Activated CD4-positive, alpha-beta T cell treated with anti-CD3 and anti-CD28 coated beads, Interleukin-10, Interleukin-2, amounts not matched to agents 100 ng/mL and 50 ng/mL, durations not matched to agents 16 hours and 8 hours (primary cell): ENCODE measurements around the gene UGGT2.
"Not testable (repeated sequence)": the region's sequence is repeated elsewhere in the genome, so short reads cannot be mapped to it uniquely, and the experiment has no call there.

Experiments
- DNase-seq: peaks from one replicate; pipeline ENCODE4 v3.0.0-alpha.2; 2020

Gene UGGT2

DNA sequence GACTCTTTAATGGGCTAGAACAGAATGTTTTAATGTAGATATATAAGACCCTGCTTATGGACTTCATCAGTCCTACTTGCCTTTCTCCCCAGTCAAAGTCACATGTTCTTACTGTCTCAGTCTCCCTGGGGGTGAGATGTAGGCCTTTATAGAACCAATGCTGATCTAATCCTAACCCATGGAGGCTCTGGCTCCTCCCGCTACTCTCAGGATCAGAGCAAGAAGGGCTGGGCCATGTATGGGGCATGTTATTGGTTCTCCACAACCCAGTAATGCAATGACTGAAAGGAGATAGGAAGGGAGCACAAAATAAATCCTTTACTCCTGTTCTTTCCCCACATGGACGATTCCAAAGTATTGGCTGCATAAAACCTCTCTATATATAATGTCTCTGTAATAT lies 82.3 kb downstream of the UGGT2 start:
- DNase-seq: no peak

DNA sequence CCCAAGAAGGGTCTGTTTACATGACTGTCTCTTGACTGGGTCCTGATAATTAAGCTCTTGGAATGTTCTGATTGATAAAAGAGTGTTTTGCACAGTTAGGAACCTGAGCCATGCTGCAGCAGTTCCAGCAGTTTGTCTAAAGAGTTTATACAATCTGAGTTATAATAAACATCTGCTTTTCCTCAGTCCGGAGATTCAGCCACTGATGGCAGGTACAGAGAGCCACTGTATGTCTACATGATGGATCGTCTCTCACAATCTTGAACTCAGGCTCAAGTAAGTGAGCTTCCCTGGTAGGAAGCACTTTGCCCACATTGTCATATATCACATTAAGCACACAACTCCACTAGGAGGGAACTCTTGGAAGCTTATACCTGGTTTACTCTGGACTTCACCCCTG lies 84.3 kb downstream of the UGGT2 start:
- no peak for DNase-seq

DNA sequence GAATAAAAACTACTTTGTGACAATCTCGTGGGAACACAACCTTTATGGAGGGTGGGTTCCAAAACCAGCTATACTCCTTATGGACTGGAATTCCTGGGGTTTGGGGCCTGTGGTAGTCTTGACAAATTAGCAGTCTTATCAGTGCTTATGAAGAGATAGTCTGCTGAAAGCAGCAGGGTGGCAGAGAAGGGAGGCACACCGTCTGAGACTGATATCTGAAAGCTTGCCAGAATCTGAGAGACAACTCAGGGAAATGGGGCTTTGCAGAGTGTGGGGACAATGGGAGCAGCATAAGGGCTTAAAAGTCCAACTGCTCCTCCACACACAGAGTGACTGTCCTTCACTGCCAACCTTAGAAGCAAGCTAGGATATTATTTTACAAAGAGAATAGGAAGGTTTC lies 95.9 kb downstream of the UGGT2 start:
- no peak for DNase-seq

DNA sequence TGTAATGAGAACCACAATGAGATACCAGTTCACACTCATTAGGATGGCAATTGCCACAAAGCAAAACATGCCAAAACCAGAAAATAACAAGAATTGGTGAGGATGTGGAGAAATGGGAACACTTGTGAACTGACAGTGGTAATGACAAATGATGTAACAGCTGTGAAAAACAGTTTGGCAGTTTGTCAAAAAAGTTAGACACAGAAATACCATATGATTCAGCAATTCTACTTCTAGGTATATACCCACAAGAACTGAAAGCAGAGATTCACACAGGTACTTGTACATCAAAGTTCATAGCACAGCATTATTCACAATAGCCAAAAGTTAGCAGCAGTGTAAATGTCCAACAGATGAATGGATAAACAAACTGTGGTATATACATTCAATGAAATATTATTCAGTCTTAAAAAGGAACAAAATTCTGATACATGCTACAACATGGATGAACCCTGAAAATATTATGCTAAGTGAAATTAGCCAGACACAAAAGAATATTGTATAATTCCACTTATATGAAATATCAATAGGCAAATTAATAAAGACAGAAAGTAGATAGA lies 96.5 kb downstream of the UGGT2 start:
- no peak for DNase-seq

DNA sequence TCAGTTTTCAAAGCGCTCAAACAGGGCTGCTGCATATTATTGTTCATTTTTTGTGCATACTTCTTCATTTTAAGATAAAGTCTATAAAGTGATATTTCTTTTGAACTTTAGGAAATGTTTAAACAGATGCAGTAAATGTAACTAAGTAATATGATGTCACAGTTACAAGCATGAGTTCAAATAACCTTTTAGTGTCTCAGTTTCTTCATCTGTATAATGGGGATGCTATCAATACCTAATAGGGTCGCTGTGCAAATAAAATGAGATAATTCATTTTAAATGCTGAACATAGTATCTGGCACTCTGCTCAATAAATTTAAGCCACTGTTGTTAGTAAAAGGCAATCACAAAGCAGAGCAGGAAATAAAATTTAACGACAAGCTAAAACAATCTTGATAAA lies 97.5 kb downstream of the UGGT2 start:
- no peak for DNase-seq

DNA sequence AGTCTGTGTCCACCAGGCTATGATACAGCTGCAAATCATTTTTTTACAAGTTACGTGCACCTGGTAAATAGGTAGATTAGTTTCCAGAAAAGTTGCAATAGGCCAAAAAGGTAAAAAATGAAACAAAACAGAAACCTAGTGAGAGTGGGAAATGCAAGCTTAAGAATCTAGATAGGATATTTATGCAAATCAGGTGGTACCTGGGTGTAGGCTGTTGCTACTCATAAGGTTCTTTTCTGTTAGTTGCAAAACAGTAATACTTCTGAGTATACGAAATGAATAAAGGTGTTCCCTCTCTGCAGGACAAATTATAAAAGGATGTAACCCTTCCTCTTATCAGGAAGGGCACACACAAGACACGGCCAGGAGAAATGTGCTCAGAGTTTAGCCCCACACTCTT lies 97.9 kb downstream of the UGGT2 start:
- DNase-seq: no peak

DNA sequence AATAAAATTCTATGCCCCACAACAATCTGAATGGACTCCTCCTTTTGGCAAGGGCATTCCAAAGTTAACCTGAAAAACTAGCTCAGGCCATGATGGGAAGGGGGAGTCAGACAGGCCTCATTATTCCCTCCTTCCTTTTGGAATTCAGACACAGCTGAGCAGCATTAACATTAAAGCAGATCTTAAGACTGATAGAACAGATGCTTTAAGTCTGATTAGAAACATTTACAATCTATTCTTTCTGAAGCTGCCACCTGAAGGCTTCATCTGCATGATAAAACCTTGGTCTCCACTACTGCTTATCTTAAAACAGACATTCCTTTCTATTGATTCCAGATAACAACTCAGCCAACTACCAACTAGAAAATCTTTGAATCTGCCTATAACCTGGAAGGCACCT lies 98.9 kb downstream of the UGGT2 start:
- no peak for DNase-seq

DNA sequence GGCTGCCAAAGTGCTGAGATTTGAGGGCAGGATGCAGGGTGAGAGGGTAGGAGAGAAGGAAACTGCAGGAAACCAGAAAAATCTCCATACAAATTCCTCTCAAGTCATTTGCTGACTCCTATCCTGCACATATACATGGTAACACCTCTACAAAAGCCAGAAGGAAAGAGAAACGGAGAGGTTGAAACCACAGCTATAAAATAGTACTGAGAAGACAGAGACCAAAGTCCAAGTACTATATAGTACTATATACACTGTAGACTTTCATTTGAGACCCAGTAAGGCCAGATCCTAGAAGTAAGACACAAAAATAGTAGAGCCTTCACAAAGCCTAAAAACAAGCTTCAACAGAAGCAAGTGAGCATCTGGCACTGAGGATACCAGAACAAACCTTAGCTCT lies 103.1 kb downstream of the UGGT2 start:
- DNase-seq: no peak

DNA sequence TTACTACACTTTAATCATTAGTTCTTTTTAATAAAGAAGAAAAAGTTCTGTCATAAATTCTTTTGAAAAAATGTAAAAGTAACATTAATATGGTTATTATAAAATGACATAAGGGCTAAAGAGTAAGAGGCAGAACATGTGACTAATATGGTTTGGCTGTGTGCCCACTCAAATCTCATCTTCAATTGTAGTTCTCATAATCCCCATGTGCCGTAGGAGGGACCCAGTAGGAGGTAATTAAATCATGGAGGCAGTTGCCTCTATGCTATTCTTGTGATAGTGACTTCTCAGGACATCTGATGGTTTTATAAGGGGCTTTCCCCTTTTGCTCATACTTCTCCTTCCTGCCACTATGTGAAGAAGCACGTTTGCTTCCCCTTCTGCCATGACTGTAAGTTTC lies 104.5 kb downstream of the UGGT2 start:
- DNase-seq: no peak

DNA sequence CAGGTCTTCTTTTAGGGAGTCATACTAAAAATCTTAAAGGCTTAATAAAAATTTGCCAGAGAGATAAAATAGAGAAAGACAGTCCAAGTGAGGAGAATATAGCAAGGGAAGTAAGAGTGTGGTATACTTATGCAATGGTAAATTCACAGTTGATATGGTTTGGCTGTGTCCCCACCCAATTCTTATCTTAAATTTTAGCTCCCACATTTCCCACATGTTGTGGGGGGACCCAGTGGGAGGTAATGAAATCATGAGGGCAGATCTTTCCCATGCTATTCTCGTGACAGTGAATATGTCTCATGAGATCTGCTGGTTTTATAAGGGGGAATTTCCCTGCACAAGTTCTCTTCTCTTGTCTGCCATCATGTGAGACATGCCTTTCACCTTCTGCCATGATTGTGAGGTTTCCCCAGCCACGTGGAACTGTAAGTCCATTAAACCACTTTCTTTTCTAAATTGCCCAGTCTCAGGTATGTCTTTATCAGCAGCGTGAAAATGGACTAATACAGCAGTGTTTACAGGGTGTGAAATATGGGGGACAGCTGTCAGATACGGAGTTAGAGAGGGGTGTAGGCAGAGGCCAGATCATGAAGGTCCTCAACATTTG lies 115.4 kb downstream of the UGGT2 start:
- no peak for DNase-seq

DNA sequence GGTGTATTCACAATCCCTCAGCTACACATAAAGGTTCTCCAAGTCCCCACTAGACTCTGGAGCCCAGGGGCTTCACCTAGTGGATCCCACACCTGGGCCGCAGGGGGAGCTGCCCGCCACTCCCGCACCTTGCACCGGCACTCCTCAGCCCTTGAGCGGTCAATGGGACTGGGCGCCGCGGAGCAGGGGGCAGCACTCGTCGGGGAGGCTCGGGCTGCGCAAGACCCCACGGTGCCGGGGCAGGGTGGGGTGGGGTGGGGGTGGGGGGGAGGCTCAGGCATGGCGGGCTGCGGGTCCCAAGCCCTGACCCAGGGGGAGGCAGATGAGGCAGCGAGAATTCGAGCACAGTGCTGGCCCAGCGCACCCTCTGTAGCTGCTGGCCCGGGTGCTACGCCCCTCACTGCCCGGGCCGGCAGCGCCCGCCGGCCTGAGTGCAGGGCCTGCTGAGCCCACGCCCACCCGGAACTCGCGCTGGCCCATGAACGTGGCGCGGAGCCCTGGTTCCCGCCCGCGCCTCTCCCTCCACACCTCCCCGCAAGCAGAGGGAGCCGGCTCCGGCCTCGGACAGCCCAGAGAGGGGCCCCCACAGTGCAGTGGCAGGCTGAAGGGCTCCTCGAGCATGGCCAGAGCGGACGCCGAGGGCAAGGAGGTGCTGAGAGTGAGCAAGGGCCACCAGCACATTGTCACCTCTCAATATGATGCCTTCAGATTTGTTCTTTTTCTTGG lies 121.7 kb downstream of the UGGT2 start:
- DNase-seq: no peak

DNA sequence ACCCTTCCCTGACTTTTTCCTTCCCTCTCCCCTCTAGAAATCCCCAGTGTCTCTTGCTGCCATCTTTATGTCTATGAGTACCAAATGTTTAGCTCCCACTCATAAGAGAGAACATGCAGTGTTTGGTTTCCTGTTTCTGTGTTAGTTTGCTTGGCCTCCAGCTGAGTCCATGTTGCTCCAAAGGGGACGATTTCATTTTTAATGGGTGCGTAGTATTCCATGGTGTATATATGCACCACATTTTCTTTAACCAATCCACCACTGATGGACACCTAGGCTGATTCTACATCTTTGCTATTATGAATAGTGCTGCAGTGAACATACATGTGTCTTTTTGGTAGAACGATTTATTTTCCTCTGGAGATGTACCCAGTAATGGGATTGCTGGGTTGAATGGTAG lies 123.8 kb downstream of the UGGT2 start:
- no peak for DNase-seq

DNA sequence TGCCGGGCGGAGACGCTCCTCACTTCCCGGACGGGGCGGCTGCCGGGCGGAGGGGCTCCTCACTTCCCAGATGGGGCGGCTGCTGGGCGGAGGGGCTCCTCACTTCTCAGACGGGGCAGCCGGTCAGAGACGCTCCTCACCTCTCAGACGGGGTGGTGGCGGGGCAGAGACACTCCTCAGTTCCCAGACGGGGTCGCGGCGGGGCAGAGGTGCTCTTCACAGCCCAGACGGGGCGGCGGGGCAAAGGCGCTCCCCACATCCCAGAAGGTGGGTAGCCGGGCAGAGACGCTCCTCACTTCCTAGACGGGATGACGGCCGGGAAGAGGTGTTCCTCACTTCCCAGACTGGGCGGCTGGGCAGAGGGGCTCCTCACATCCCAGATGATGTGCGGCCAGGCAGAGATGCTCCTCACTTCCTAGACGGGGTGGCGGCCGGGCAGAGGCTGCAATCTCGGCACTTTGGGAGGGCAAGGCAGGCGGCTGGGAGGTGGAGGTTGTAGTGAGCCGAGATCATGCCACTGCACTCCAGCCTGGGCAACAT lies 124.8 kb downstream of the UGGT2 start:
- not testable (repeated sequence) for DNase-seq

DNA sequence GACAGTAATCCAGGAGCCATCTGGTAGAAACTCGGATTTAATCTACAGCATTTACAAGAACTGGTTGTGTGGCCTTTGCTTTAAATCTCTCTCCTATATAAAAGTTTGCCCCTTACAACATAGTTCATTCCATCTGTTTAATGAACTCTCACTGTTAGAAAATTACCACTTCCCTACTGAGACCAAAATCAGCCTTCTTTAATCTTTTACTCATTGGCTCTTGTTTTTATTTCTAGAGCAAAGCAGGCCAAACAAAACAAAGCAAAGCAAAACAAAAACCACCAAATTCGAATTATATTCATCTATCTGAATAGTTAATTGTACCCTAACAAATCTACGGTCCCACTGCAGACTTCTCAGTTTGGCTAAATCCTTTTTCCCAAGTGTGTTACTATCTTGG lies 127.0 kb downstream of the UGGT2 start:
- no peak for DNase-seq

DNA sequence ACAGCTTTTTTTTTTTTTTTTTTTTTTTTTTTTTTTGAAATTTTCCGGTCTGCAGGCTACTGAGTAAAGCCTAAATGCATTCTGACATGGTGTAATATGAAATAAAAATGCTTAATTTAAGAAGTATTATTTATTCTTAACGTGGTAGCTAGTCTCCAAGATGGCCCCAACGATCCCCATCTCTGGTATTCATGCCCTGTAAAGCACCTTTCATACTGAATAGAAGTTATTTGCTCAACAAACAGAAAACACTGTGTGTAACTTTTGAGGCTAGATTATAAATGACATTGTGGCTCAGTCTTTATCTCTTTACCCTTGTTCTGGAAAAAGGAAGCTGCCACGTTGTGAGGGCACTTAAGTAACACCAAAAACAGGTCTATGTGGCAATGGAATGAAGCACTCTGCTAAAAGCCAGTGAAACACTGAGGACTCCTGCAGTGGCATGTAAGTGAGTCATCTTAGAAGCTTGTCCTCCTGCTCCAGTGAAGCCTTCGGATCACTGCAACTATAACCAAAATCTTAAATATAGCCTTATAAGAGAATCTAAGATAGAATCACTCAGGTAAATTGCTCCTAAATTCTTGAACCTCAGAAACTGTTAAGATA lies 128.7 kb downstream of the UGGT2 start:
- DNase-seq: no peak

DNA sequence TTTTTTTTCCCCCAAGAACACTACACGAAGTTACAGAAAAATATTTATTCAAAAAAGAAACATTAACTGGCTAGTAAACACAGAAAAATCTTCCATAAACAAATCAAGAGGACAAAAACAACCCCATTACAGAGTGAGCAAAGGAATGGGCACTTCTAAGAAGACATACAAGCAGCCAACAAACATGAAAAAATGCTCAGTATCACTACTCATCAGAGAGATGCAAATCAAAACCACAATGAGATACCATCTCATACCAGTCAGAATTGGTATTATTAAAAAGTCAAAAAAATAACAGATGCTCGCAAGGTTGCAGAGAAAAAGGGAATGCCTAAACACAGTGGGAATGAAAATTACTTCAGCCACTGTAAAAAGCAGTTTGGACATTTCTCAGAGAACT lies 131.7 kb downstream of the UGGT2 start:
- no peak for DNase-seq

DNA sequence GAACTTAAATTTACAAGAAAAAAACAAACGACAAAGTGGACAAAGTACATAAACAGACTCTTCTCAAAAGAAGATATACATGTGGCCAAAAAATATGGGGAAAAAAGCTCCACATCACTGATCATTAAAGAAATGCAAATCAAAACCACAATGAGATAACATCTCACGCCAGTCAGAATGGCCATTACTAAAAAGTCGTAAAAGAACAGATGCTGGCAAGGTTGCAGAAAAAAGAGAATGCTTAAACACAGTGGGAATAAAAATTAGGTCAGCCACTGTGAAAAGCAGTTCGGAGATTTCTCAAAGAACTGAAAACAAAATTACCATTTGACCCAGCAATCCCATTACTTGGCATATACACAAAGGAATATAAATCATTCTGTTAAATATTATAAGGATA lies 132.7 kb downstream of the UGGT2 start:
- DNase-seq: no peak

DNA sequence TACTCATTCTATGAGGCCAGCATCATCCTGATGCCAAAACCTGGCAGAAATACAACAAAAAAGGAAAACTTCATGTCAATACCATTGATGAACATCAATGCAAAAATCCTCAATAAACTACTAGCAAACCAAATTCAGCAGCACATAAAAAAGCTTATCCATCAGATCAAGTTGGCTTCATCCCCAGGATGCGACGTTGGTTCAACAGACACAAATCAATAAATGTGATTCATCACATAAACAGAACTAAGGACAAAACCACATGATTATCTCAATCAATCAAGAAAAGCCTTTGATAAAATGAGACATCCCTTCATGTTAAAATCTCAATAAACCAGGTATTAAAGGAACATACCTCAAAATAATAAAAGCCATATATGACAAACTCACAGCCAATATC lies 134.3 kb downstream of the UGGT2 start:
- DNase-seq: no peak

DNA sequence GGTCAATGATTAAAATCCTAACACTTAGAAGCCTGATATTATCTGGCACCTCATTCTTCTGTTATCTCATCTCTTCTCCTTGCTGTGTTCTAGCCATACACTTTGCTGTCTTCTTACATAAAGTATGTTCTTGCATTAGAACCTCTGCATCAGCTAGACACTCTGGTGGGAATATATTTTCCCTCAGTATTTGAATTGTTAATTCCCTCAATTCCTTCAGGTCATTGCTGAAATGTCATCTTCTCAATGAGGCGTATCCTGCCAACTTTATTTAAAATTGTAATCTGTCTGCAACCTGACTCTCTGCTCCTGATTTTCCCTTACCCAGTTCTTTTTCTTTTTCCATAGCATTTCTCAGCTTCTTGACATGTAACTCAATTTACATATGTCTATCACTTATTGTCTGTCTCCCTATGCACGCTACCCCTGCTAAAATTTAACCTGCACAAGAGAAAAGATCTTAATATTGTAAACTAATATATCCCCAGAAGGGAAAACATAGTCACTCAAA lies 138.2 kb downstream of the UGGT2 start:
- DNase-seq: no peak

DNA sequence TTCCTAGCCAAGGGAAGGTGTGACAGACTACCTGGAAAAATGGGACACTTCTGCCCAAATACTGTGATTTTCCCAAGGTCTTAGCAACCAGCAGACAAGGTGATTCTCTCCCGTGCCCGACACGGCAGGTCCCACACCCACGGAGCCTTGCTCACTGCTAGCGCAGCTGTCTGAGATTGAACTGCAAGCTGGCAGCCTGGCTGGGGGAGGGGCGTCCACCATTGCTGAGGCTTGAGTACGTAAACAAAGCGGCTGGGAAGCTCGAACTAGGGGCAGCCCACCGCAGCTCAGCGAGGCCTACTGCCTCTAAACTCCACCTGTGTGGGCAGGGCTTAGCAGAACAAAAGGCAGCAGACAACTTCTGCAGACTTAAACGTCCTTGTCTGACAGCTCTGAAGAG lies 146.2 kb downstream of the UGGT2 start:
- no peak for DNase-seq

DNA sequence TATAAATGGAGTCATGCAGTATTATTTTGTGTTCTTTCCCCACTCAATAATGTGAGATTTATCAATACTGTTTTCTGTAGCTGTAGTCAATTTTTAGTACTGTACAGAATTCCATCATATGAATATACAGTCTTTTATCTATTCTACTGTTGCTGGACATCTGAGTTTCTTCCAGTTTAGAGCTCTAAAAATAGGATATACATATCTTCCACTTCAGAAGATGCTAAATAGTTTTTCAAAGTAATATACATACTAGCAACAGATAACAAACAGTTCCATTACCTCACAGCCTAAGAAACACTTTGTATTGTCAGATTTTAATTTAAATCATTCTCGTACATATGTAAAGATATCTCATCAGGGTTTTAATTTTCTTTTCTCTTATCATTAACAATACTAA lies 149.6 kb downstream of the UGGT2 start:
- DNase-seq: no peak

DNA sequence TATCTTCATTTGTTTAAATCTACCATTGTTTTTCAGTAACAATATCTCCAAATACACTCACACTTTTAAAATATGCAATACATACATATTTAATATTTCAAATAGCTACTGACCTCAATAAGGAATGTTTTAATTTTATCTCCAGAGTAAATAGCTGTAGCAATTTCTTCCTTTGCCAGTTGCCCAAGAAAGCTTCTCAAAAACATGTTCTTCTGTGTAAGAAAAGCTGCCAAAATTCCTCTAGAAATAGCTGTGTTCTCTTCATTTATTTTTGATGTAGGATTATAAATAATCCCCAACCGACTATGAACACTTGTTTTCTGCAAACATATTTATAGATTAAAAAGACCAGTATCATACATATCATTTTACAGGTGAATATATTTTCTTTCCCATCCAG lies 150.5 kb downstream of the UGGT2 start:
- no peak for DNase-seq

DNA sequence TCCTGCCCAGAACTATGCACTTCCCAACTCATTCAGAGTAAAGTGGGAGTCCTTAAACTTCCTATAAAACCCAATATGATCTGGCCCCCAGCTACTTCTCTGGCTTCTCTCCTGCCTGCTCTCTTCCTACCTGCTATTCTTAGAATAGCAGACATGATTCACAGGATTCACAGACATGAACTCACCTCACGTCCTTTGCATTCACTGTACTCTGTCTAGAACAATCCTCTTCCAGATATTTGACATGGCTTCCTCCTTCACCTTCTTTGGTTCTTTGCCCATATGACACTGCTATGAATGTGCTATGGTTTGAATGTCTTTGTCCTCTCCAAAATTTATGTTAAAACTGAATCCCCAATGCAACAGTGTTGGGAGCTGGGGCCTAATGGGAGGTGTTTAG lies 154.9 kb downstream of the UGGT2 start:
- no peak for DNase-seq

DNA sequence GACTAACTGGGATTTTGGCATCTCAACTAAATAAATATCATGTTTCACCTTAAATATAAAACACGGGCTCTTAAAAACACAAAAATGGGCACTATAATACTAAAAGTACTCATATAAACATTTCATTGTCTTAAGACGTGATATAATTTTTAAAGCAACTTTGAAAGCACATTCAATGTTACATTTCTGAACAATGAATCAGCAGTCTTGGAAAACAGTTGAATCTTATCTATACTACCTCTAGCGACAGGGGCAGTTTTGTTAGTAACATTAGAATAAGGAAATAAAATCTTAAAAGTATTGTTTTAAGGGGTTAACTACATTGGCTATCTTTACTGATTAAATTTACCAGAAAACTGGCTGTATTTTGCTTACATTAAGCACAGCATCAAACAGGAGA lies 156.9 kb downstream of the UGGT2 start:
- no peak for DNase-seq
